HG03571 (cell line): ENCODE data around the gene ANKRD62.
"Not testable (repeated sequence)": the region's sequence is repeated elsewhere in the genome, so short reads cannot be mapped to it uniquely, and the experiment has no call there.

ENCODE experiments used
- ATAC-seq: cut with Tn5 transposase; IDR thresholded peaks from one replicate; pipeline ENCODE4 v1.9.1; 2021; ENCODE audit not compliant: unreplicated experiment

Gene ANKRD62

GRCh38 chr18:12092398-12093229 lies 1.0 kb upstream of the ANKRD62 start:
- ATAC-seq, result no peak

DNA sequence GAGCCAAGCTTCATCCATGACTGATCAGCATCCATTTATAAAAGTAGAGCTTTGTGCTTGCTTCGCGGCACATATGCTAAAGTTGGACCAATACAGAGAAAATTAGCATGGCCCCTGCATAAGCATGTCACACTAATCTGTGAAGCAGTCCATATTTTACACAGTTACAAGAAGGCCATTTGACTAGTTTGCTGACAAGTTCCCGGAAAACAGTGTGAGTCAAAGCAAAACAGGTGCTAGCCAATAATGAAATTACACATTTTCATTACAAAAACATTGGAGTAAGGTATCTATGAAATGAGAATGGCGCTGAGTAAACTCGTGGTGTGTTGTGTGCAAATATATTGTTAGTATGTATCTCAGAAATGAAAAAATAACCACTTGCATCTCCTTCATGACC lies 4.7 kb downstream of the ANKRD62 start:
- ATAC-seq, result no peak

DNA sequence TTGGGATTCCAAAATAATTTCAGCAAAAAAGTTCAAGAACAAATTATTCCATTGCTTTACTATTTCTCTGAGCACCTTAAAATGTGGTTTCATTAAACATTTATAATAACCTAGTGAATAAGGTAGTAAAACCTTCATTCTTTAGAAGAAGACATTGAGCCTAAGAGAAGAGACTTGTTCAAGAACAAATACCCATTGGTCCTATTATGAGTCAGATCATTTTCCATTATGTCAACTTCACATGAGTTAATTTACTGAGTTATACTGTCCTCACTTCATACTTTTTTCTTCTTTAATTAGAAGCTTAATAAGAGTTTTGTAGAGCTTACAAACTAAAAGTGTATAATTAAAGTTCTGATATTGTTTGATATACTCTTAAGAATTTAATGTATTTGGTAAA lies 5.5 kb downstream of the ANKRD62 start:
- no peak for ATAC-seq

DNA sequence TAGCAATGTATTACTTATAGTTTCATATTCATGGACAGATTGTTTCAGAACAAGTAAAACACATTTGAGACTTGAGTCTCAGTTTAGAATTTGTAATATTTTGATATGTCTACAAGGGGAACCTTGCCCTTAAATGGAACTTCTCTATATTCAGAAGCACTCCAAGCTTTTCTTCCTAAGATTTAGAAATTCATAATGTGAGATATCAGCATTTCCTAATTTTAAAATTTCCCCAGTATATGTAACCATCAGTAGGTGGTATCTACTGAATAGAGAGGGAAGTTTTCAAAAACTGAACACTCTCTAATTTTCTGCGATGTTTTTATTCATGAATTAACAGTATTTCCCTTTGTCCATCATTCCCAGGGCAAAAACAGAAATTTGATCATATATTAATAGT lies 7.6 kb downstream of the ANKRD62 start:
- no peak for ATAC-seq

DNA sequence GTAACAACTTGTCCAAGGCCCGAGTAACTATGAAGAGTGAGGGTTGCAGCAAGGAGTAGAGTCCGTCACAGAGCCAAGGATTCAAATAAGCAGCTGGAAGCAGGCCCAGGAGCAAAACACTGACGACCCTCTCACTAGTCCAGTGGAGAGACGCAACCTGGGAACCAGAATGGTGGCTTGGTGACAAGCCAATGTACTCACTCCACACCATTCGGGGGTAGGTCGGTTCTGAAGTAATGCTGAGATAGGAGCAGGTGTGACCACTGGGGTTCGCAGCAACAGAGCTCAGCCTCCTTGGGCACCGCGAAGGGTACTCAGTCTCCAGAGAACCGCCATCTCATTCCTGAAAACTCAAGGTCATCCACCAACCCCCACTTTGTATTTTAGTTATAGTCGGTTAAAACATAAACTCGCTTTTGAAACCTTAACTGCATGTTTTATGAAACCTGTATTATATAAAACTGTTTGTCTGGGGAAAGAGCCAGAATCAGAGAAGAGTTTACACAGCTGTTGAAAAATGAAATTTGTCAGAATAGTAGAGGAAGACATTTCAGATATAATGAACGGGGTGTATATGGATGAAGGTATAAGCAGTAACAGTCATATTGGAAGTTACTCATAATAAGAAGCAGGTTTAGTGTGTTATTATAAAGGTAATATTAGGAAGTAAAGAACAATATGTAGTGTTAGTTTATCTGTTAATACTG lies 8.6 kb downstream of the ANKRD62 start:
- ATAC-seq, result no peak

DNA sequence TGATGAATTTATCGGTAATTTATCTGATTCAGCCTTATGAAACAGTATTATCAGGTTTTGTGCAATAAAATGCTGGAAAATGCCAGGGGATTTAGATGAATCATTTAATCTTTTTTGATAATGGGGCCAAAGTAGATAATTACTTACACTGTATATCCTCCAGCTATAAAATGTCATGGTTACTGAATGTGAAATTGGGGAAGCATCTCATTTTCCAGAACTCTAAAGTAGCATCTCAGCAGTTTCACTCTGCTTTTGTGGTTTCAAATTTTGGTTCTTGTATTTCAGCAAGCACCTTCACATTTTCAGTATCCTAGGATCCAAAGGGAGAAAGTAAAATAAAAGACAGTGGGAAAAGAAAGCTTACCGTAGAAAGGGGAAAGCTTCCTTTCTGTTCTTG lies 12.8 kb downstream of the ANKRD62 start:
- no peak for ATAC-seq

DNA sequence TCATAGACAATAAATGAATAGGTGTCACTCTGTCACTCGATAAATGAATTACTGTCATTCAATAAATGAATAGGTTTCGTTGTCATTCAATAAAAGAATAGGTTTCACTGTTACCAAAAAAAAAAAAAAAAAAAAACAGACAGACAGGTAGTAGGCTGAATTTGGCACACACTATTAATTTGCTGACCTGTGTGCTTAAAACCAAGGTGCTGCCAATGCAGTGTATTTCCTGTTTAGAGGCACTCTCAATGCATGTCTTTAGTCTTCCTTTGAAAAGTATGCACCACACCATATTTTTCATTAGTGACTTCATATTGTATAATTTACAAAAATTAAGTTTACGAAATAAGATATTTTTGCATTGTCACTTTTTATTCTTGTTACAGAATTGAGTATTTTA lies 16.2 kb downstream of the ANKRD62 start:
- ATAC-seq, result no peak

GRCh38 chr18:12113999-12114646 lies 20.5 kb downstream of the ANKRD62 start:
- no peak for ATAC-seq

DNA sequence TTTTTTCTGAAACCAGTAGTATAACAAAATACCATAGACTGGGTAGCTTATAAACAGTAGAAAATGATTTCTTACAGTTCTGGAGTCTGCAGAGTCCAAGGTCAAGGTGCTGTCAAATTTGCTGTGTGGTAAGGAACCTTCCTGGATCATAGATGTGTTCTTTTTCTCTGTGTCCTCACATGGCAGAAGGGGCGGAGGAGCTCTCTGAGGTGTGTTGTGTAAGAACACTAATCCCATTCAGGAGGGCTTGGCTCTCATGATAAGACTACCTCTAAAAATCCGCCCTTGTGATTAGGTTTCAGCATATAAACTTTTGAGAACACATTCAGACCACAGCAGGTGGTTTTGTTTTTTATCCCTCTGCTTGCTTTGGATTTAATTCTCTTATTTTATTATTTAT lies 25.7 kb downstream of the ANKRD62 start:
- no peak for ATAC-seq

DNA sequence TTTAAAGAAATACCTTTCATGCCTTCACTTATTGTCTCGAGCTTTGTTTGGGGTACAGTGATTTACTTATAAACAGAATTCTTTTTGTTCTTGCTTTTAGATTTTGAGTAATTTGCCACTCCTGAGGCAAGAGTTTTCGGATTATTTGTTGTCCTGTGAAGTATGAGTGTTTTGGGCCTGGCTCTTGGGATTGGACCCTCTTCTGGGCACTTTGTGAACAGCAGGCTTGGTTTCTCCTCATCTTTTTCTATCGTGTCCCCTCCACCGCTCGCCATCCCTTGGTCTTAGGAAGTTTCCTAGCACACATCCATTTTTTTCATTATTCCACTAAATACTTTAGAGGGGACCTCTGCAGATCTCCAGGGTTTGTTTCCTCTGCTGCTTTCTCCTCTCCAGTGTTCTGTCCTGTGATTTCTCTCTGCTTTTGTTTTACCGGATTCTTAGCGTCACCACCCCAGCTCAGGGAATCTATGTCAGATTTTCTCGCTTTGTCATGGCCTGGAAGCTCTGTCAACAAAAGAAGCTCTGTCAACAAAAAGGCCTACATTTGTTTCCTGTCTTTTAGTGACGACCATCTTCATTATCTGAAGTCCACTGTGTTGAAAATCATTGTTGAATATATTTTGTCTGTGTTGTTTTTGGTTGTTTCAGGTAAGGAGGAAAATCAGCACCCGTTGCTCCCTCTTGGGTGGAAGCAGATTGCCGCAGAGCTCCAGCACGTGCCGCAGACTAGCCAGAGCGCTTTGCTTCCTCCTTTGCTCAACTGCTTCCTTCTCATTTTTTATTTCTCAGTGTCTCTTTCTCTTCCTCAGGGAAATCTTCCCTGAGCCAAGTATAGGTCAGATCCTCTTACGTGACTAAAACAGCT lies 27.8 kb downstream of the ANKRD62 start:
- ATAC-seq, result no peak

- not testable (repeated sequence) for ATAC-seq
Measured at GRCh38 chr18:12122043-12122389, 28.4 kb downstream of the ANKRD62 start.

GRCh38 chr18:12127647-12128046 lies 34.0 kb downstream of the ANKRD62 start:
- not testable (repeated sequence) for ATAC-seq

DNA sequence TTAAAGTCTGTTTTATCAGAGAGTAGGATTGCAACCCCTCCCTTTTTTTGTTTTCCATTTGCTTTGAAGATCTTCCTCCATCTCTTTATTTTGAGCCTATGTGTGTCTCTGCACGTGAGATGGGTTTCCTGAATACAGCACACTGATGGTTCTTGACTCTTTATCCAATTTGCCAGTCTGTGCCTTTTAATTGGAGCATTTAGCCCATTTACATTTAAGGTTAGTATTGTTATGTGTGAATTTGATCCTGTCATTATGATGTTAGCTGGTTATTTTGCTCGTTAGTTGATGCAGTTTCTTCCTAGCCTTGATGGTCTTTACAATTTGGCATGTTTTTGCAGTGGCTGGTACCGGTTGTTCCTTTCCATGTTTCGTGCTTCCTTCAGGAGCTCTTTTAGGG lies 45.2 kb downstream of the ANKRD62 start:
- not testable (repeated sequence) for ATAC-seq

DNA sequence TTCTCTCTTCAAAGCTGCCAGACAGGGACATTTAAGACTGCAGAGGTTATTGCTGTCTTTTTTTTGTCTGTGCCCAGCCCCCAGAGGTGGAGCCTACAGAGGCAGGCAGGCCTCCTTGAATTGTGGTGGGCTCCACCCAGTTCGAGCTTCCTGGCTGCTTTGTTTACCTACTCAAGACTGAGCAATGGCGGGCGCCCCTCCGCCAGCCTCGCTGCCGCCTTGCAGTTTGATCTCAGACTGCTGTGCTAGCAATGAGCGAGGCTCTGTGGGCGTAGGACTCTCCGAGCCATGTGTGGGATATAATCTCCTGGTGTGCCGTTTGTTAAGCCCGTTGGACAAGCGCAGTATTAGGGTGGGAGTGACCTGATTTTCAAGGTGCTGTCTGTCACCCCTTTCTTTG lies 47.2 kb downstream of the ANKRD62 start:
- not testable (repeated sequence) for ATAC-seq

- not testable (repeated sequence) for ATAC-seq
Measured at GRCh38 chr18:12141778-12142177, 48.1 kb downstream of the ANKRD62 start.

DNA sequence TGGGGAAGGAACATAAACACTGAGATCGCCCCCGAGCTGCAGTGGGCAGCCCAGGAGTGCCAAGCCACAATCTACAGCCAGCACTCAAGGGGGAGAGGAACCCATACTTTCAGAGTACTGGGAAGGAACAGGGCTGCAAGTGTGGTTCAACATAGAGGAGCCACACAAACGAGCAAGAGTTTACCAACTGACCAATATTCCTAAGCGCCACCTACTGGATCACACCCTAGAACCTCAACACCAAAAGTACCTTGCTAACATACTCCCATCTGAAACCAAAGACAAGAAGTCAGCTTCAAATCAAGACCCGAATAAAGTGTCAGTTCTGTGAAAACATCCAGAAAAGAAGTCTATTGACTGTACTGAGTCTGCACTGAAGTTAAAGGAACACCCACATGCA lies 55.8 kb downstream of the ANKRD62 start:
- ATAC-seq, result not testable (repeated sequence)

DNA sequence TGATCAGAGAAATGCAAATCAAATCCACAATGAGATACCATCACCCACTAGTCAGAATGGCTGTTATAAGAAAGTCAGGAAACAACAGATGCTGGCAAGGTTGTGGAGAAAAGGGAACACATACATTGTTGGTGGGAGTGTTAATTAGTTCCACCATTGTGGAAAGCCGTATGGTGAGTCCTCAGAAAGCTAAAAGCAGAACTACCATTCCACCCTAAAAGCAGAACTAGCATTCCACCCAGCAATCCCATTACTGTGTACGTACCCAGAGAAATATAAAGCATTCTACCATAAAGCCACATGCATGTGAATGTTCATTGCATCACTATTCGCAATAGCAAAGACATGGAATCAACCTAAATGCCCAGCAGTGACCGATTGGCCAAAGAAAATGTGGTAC lies 60.7 kb downstream of the ANKRD62 start:
- no peak for ATAC-seq

- ATAC-seq, result no peak
Measured at GRCh38 chr18:12155996-12156395, 62.4 kb downstream of the ANKRD62 start.

- ATAC-seq, result no peak
Measured at GRCh38 chr18:12159446-12159845, 65.8 kb downstream of the ANKRD62 start.

- no peak for ATAC-seq
Measured at GRCh38 chr18:12162786-12163185, 69.1 kb downstream of the ANKRD62 start.
